Epithelial cell of esophagus (primary cell): Measurements from ENCODE around the gene ACOT4.
"Not testable (repeated sequence)": the region's sequence is repeated elsewhere in the genome, so short reads cannot be mapped to it uniquely, and the experiment has no call there.

Experiments used
- DNase-seq: peaks from one replicate; pipeline ENCODE4 v3.0.0; 2010; ENCODE audit warnings: low read depth
- H3K4me3 ChIP-seq: 2 replicates; pipeline ENCODE4 v1.5.1; 2011; ENCODE audit warnings: mild to moderate bottlenecking, low read length, control low read depth
- CTCF ChIP-seq: IDR thresholded peaks from 2 replicates; pipeline ENCODE4 v1.5.1; 2011; ENCODE audit warnings: low read depth, mild to moderate bottlenecking, low read length, control low read depth, inconsistent platforms; ENCODE audit not compliant: insufficient read depth; ENCODE audit errors: missing control alignments

The ACOT4 gene

GRCh38 chr14:73588695-73589094 lies 3.0 kb upstream of the ACOT4 start:
- TF ChIP-seq CTCF = no peak
- no peak for DNase-seq
- no peak overlapping the region for H3K4me3 ChIP-seq

- no peak for DNase-seq
- TF ChIP-seq CTCF = no peak
Measured at GRCh38 chr14:73589116-73589515, 2.6 kb upstream of the ACOT4 start.

GRCh38 chr14:73590673-73591004 lies 1.0 kb upstream of the ACOT4 start:
- H3K4me3 ChIP-seq, DNase-seq: not testable (repeated sequence)

More at GRCh38 chr14:73589116-73589515, 2.6 kb upstream of the ACOT4 start:
- no peak overlapping the region for H3K4me3 ChIP-seq

GRCh38 chr14:73594491-73594890 lies 2.8 kb downstream of the ACOT4 start:
- no peak for TF ChIP-seq CTCF
- H3K4me3 ChIP-seq = no peak overlapping the region
- no peak for DNase-seq

DNA sequence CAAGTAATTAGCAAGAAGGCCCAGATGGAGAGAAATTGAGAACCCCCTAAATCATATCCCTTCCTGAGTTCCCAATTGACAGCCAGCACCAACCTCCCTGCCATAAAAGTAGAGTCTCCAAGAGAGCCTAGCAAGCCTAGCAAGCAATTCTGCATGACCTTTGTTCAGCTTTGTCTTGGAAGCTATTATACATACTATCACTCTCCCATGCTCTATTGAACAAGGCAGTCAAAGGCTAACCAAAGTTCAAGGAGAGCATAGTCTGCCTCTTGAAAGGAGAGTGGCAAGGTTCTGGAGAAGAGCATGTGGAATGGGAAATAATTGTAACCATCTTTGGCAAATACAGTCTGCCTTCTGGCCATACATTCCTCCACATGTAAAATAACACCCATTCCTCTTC lies 7.8 kb downstream of the ACOT4 start:
- no peak overlapping the region for H3K4me3 ChIP-seq
- no peak for DNase-seq
- TF ChIP-seq CTCF = no peak

GRCh38 chr14:73602994-73603393 lies 11.3 kb downstream of the ACOT4 start:
- no peak for TF ChIP-seq CTCF
- no peak overlapping the region for H3K4me3 ChIP-seq
- DNase-seq = peak; percentile 23

GRCh38 chr14:73606271-73606670 lies 14.6 kb downstream of the ACOT4 start:
- TF ChIP-seq CTCF = no peak
- DNase-seq = no peak

GRCh38 chr14:73607241-73607640 lies 15.6 kb downstream of the ACOT4 start:
- no peak overlapping the region for H3K4me3 ChIP-seq
- DNase-seq = no peak
- TF ChIP-seq CTCF = no peak

More at GRCh38 chr14:73606271-73606670, 14.6 kb downstream of the ACOT4 start:
- H3K4me3 ChIP-seq = no peak overlapping the region
